HG03442 (cell line): ENCODE measurements around the gene GNA12.

ENCODE experiments used
- ATAC-seq: cut with Tn5 transposase; IDR thresholded peaks from one replicate; pipeline ENCODE4 v1.9.1; 2021; ENCODE audit warnings: mild to moderate bottlenecking, moderate library complexity; ENCODE audit not compliant: unreplicated experiment

GNA12 gene

DNA sequence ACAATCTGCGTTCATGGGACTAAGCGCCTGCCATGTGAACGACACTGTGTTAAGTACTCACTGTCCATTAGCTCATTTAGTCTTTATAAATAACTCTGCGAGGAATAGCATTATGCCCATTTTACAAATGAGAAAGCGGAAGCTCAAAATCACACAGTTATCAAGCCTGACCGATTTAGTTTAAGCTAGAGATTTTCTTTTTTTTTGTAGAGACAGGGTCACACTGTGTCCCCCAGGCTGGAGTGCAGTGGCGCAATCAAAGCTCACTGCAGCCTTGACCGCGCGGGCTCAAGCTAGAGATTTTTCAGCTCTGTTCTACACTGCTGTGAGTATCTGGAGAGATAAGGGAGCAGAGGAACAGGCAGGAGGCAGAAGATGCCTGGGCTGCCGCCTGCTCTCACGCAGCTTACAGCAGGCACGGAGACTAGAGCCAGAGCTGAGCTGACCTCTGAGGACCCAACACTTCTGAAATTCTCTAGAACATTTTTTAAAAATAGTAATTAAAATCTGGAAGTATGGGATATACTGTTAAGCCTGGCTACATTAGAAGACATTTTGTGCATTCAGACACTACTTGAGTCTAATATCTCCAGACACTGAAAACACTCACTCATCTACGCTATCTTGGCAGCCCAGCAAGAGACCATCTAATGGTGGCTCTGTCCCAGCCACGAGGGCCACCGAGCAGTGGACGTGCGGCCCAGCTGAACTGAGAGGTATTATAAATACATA is 38.7 kb downstream of the GNA12 start:
- ATAC-seq: no peak

DNA sequence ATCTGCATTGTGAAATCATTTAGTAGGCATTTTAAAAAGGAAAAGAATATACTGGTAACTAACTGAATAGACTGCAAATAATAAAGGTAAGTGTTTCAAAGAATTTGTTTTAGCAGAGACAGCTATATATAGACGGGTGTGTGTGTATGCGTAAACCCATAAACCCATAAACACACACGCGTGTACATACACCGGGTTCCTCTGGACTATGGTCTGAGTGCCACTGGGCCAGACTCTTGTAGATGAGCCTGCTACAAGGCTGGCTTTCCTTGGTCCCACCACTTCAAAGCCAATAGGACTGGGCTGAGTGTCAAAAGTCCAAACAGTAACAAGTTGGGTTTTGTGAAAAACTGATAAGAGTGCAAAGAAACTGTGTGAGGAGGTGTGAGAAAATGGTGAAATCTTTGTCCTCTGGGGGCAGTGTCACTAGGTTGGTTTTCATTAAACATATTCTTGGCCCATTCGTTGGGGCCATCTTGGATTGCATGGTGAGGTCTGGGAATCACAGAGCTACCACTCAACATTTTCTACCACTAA is 39.8 kb downstream of the GNA12 start:
- no peak for ATAC-seq

DNA sequence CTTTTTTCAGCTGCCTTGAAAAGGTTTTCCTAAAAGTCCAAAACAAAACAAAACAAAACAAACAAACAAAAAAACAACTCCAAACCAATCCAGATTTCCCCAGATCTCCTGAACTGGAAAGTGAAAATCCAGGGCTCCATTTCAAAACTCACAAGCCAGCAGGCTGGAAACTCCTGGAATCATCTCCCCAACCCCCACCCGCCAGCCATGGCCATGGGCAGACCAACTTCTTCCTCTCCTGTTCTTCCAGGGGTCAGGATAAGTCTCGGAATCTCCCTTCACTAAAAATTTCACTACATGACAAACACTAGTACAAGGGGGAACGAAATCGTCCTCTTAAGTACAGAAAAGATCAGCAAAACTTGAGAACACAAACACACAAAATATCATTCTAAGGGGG is 40.4 kb downstream of the GNA12 start:
- no peak for ATAC-seq

DNA sequence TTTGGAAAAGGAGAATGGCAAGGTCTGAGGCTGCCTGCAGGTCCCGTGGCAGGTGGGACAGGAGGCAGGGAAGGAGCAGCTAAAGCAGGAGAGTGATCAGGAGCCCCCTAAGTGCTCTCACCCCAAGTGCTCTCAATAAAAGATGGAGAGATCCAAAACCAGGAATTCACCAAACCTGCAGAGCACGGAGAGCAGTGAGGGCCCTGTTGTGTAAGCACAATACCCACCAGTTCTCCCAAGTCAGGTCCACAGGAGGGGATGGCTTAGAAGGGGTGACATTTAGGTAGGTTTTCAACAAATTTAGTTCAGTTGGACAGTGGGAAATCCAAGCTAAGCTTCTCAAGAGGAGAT is 40.8 kb downstream of the GNA12 start:
- no peak for ATAC-seq

DNA sequence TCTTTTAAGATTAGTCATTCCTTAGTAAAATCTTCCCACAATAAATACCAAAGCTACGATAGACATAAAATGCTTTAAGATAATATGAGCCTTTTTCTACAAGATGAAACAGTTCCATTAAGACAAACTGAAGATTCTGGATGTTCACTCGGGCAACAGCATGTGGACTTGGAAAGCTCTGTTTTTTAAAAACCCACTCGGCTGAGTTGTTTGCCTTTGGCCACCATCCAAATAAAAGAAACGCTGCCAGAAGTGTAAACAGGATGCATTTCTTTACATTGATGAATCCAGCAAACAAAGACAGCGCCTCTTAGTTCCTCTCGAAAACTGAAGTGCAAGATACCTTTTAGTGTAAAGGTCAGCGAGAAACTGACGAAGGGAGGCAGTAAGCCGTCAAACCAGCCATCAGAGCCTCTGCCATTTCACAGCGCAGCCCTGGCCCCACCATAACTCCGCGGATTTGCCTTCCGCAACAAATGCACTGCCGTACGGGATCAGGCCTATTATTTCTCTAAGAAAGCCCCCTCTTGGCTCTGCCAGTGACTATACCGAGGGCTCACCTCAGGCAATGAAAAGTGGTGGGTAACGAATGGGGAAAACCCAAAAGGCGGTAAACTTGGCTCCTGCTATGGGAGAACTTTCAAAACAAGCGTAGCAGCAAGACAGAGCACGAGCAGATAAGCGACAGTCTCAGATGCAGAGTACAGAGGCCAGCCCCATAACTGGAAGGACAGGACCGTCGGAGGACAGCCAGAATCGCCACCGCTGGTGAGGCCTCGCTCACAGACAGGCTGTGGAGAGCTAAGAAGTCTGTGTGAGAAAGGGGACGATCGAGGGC is 41.4 kb downstream of the GNA12 start:
- ATAC-seq: no peak

DNA sequence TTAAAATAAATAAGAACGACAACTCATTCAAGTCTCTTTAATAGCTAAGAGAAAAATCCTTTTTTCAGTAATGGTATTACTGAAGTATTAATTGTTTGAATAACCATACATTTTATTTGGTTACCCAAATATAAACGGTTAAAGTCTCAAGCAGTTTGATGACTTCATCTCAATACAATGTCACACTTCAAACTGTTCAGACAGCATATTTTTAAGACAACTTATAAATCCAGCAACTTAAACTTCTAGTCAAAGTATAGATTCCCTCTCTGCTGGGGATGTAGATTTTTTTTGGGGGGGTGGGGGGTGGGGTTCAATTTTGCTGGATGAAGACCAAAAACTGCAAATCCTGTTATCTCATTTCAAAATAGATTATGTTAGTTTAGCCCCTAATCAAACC is 42.0 kb downstream of the GNA12 start:
- ATAC-seq: no peak

DNA sequence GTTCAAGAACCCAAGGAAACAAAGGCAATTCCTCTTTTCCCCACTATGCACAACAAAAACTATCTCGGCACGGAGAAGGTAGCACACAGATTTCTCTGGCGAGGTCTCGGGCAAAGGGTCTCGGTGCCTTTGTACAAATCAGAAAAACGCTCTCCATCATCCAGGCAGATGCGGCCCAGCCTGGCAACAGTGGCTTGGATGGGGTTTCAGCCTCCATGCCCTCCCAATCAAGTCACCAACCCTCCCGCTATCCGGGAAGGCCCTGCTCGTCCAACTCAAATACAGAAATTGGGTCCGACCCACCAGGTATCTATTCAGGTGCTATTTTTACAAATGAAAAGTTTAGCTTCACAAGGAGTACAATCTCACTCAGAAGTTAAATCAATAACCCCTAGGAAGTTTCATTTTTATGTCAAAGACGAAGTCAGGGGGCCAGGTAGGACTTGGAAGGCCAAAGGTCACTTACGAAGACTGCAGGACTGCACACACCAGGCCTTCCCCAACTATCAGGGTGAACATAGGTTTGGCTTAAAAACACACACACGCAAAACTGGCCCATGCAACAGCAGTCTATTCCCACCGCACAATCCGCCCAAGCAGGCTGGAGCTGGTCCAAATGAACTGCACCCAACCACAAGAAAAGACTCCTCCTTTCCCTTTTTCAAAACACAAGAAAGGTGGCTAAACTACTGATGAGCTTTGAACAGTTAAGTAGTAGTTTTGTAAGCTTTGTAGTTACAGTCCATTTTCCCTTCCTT is 43.0 kb downstream of the GNA12 start:
- ATAC-seq: no peak

DNA sequence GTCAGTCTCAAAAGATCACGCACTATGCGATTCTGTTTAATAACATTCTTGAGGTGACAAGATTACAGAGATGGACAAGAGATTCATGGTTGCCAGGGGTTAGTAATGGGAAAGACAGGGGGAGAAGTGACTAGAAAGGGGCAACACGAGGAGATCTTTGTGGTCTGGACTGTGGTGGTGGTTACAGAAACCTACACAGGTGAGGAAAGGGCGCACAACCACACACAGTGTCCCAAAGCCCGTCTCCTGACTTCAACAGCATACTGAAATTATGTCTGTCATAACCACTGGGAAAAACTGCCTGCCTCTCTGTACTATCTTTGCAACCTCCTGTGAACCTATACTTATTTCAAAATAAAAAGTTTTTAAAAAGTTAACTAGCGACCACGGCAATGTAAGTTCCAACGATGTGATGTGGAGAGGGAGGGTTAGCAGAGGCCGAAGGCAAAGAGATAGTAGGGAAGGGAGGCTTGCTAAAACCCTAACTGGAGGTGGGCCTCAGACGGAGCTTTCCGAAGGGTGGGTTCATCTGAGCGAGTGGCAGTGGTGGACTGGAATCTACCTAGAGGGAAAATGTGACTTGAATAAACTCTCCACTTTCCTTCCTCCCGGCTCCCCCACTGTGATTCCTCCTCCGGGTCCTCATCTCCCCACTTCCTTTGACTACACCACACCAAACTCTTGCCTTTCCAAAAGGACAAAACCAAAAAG is 43.7 kb downstream of the GNA12 start:
- ATAC-seq: no peak

DNA sequence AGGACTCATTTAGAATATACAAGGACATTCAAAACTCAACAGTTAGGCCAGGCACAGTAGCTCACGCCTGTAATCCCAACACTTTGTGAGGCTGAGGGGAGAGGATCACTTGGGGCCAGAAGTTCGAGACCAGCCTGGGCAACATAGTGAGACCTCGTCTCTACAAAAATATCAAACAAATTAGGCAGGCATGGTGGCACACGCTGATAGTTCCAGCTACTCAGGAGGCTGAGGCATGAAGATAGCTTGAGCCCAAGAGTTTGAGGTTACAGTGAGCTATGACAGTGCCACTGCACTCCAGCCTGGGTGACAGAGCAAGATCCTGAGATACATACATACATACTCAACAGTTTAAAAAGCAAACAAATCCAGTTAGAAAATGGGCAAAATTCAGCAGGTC is 44.9 kb downstream of the GNA12 start:
- no peak for ATAC-seq

DNA sequence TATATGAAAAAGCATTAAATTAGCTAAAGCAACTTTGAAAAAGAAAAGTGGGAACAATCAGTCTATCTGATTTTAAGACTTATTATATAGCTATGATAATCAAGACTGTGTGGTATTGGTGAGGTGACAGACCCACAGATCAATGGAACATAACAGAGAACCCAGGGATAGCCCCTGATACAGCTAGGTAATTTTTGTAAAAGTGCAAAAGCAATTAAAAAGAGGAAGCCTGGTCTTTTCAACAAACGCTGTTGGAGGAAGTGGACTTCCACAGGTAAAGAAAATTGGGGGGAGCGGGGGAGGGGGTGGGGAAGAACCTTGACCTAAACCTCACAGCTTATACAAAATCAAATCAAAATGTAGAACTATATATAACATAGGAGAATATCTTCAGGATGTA is 45.4 kb downstream of the GNA12 start:
- no peak for ATAC-seq

DNA sequence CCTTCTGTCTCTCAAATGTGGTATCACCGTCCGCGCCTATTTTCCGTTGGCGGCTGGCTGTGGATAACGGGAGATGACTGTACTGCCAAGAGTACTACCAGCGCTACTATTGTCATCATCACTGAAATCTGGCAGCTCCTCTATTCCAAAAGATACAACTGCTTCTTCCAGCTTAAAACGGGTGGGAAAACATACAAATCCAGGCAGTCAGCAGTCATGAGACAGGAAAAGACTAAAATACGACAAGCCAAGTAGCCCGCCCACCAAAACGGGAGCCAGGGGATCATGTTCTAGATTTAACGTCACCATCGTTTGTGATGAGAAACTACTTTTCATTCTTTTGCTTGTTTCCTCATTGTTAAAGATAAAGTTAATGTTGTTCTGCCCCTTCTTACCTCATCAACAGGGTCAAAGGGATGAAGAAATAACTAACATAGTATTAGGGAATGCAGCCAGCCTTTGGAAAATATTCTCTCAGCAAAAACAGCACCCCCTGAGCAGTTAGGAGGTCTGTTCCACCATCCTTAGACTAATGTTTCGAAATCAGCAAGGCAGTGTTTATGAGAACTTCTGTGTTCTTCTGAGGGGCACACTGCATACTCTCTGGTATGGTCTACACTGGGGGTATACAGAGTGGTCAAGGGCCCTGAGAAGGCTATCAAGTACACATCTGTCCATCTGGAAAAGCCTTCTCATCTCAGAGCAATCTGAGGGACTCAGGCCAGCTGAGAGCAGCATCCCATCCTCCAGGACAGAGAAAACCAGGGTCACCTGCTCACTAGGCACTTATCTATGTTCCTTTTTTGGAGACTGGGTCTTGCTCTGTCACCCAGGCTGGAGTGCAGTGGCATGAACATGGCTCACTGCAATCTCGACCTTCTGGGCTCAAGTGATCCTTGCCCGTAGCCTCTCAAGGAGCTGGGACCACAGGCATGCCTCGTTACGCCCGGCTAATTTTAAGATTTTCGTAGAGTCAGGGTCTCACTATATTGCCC is 47.5 kb downstream of the GNA12 start:
- no peak for ATAC-seq

DNA sequence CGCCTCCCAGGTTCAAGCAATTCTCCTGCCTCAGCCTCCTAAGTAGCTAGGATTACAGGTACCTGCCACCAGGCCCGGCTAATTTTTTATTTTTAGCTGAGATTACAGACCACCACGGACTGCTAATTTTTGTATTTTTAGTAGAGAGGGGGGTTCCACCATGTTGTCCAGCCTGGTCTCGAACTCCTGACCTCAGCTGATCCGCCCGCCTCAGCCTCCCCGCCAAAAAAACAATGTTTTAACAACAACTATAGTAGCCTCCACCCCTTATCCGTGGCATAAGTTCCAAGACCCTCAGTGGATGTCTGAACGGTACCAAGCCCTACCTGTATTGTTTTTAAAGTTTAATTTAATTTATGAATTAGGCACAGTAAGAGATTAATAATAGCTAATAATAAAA is 48.2 kb downstream of the GNA12 start:
- ATAC-seq: no peak

DNA sequence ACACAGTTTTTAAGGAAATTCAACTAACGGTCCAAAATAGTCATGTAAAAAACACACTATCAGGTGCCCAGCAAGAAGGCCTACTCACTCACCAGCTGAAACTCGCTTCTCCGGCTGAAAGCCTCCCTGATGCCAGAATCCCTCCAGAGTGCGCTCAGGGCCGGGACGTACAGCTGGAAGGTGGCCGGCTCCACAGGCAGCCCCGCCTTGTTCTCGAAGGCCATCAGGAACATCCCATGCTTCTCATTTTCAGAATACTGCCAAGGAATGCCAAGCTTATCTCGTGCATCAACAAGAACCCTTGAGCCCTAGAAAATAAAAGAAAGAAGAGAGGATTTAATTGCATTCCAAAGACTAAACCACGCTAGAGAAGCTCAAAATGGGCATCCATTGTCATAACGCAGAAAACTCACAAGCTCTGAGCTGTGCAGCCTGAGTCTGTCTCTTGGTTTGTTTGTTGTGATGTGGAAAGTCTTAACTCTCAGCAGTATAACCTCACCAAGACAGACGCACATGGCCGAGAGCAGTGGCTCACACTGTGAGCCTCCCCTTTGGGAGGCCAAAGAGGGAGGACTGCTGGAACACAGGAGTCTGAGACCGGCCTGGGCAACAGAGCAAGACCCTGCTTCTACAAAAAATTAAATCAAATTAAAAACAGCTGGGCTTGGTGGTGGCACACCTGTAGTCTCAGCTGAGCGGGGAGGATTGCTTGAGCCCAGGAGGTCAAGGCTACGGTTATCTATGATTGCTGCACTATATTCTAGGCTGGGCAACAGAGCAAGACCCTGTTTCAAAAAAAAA is 49.1 kb downstream of the GNA12 start:
- ATAC-seq: no peak

DNA sequence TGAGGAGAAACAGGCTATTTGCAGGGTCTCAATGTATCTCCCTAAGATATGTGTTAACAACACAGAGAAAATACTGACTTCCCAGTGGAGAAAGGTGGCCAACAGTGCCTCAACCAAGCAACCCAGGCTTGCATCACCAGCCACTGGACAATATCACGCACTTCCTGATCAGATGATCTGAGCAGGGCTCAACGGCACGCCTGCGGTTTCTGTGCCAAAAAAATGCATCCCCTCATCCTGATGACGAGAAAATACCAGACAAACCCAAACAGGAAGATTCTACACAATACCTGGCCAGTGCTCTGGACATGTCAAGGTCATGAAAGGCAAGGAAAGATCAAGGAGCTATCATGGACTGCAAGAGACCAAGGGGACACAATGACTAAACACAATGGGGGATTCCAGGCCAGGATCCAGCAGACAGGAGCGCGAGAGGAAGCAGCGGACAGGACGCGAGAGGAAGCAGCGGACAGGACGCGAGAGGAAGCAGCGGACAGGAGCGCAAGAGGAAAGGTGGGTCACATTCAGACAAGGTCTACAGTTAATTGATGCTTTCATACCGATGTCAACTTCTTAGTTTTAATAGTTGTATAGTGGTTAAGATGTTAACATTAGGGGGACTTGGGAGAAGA is 51.1 kb downstream of the GNA12 start:
- no peak for ATAC-seq

DNA sequence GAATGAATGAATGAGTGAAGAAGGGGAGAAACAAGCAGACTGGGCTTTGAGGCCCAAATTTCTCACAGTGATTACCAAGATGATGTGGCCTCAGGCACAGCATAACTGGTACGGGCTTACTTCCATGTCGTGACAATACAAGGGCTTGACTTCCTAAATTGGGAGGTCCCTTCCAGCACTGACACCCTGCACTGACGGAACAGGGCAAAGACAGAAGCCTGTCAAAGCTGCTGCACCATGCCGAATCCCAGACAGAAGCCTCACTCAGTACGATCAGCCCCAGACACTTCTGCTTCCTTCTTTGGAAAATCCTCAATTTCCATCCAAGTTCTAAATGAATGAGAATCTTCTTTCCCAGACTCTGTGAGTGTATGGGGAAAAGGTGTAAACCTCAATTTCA is 51.9 kb downstream of the GNA12 start:
- ATAC-seq: no peak

DNA sequence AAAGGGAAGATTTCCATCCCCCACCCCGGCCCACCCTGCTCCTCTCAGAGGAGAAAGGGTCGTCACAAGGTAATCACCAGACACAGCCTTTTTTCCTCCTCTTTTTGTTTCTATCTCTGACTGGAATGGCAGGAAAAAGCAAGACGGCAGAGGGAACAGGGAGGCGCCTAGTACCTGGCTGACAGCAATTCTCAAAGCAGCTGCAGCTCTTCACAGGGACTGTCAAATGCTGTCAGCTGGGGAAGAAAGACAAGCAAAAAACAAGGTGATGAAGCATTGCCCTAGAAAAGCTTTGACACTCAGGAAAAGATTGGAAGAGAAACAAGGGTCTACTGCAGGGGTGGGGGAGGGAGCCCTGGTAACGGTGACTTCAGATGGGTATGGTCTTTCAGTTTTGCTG is 52.7 kb downstream of the GNA12 start:
- ATAC-seq: no peak

DNA sequence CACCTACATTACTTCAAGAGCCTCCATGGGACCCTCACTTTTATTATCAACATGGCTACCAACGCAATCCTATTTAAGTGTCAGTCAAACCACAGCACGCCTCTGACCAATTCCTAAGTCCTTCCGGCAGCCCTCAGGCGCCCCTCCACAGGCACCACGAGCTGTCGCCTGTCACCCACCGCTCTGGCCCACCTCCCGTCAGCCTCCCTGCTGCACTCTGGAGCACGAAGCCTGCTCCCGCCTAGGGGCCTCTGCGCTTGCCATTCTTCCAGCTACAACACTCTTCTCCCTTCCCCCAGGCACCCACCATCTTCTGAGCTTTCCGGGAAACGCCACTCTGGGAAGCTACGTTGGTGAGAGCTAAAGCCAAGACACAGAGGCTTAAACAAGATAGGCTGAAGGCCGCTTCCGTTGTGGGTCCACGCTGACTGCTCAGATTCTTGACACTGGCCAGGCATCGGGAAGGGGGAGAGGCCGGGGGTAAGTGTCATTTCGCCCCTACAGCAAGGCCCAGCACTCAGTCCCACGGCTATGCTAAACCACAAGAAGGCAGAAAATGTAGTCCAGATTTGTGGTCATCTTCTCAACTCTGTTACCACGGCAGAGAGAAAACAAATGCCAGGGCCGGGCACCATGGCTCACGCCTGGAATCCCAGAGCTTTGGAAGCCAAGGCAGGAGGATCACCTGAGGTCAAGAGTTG is 56.7 kb downstream of the GNA12 start:
- no peak for ATAC-seq

DNA sequence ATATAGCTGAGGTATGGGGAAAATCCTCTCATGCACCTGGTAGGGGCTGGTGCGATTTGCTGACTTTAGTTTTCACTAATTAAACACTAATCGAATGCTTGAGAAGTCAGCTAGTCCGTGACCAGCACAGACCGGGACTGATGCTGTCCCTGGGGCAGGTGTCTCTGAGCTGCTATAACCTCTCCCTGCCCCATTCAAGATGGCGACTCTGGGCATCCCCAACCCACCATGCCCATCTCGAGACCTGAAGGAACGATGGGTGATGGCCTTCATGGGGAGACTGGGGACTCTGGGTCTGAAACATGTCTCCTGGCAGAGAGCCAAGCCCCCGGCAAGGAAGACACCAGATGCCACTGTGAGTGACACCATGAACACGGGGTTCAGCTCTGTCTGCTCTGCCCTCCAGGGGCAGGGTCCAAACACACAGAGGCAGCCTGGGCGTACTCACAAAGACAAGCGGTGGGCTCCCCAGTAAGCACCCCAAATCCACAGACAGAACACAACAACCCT is 57.4 kb downstream of the GNA12 start:
- no peak for ATAC-seq
